ENCODE data around the gene SLC12A1.
A peak's percentile ranks its signal among the peaks of the same experiment; 100 is the strongest.

SLC12A1 gene

GRCh38 chr15:48244921-48245320 is 38.8 kb downstream of the SLC12A1 start:
- DNase-seq, result no peak

GRCh38 chr15:48248414-48248813 is 42.3 kb downstream of the SLC12A1 start:
- DNase-seq, result no peak

GRCh38 chr15:48250640-48251076 is 44.6 kb downstream of the SLC12A1 start:
- DNase-seq, result peak; percentile 30

- DNase-seq, result no peak
Observed at GRCh38 chr15:48253172-48253571, 47.1 kb downstream of the SLC12A1 start.

- DNase-seq, result no peak
Observed at GRCh38 chr15:48265135-48265534, 59.0 kb downstream of the SLC12A1 start.

GRCh38 chr15:48266024-48266689 is 60.1 kb downstream of the SLC12A1 start:
- DNase-seq, result no peak

GRCh38 chr15:48267766-48268165 is 61.7 kb downstream of the SLC12A1 start:
- no peak for DNase-seq

- DNase-seq, result no peak
Observed at GRCh38 chr15:48273049-48273448, 66.9 kb downstream of the SLC12A1 start.

- DNase-seq, result no peak
Observed at GRCh38 chr15:48278666-48279065, 72.6 kb downstream of the SLC12A1 start.

- DNase-seq, result no peak
Observed at GRCh38 chr15:48279608-48280007, 73.5 kb downstream of the SLC12A1 start.

GRCh38 chr15:48281674-48282073 is 75.6 kb downstream of the SLC12A1 start:
- no peak for DNase-seq

- DNase-seq, result no peak
Observed at GRCh38 chr15:48282216-48282615, 76.1 kb downstream of the SLC12A1 start.

GRCh38 chr15:48283396-48284145 is 77.5 kb downstream of the SLC12A1 start:
- no peak for DNase-seq

- DNase-seq, result peak; percentile 73
Observed at GRCh38 chr15:48285329-48286214, 79.5 kb downstream of the SLC12A1 start.

- DNase-seq, result no peak
Observed at GRCh38 chr15:48289628-48290027, 83.5 kb downstream of the SLC12A1 start.

- DNase-seq, result no peak
Observed at GRCh38 chr15:48292458-48292857, 86.4 kb downstream of the SLC12A1 start.

- DNase-seq, result no peak
Observed at GRCh38 chr15:48297668-48298067, 91.6 kb downstream of the SLC12A1 start.

GRCh38 chr15:48298914-48299313 is 92.8 kb downstream of the SLC12A1 start:
- DNase-seq, result no peak

GRCh38 chr15:48300038-48300437 is 93.9 kb downstream of the SLC12A1 start:
- DNase-seq, result no peak

GRCh38 chr15:48304398-48304797 is 98.3 kb downstream of the SLC12A1 start:
- DNase-seq, result no peak

- DNase-seq, result no peak
Observed at GRCh38 chr15:48306639-48307038, 100.5 kb downstream of the SLC12A1 start.

GRCh38 chr15:48307586-48307985 is 101.5 kb downstream of the SLC12A1 start:
- DNase-seq, result no peak

GRCh38 chr15:48309740-48310139 is 103.6 kb downstream of the SLC12A1 start:
- no peak for DNase-seq
